ENCODE results near the gene TP53I13. TPM values are rescaled to one million over a fixed set of nuclear protein-coding genes. Genes with fewer than 3 reads are reported as not detected.

TP53I13 gene
- total RNA-seq, 1 donor from 2014 or later: 51.9 TPM

- peak overlapping the region; percentile 42 for H3K4me3 ChIP-seq
- H3K36me3 ChIP-seq: no peaks in the 10 kb centered on the region
- no peaks in the 10 kb centered on the region for H3K27me3 ChIP-seq
- H3K27ac ChIP-seq: no peak overlapping the region
- ATAC-seq (no peak), DNase-seq (no peak)
- H3K4me1 ChIP-seq: peaks cover 40% of the 10 kb centered on the region
- intact Hi-C loops (cut with DNase I): no loop called here
- no peaks in the 10 kb centered on the region for H3K9me3 ChIP-seq
- TF ChIP-seq, protein P1, sequence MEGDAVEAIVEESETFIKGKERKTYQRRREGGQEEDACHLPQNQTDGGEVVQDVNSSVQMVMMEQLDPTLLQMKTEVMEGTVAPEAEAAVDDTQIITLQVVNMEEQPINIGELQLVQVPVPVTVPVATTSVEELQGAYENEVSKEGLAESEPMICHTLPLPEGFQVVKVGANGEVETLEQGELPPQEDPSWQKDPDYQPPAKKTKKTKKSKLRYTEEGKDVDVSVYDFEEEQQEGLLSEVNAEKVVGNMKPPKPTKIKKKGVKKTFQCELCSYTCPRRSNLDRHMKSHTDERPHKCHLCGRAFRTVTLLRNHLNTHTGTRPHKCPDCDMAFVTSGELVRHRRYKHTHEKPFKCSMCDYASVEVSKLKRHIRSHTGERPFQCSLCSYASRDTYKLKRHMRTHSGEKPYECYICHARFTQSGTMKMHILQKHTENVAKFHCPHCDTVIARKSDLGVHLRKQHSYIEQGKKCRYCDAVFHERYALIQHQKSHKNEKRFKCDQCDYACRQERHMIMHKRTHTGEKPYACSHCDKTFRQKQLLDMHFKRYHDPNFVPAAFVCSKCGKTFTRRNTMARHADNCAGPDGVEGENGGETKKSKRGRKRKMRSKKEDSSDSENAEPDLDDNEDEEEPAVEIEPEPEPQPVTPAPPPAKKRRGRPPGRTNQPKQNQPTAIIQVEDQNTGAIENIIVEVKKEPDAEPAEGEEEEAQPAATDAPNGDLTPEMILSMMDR (IDR thresholded peaks at IDR 0.05): no peak
Measured at GRCh38 chr17:29612404-29613280, 44.1 kb downstream of the TP53I13 start.

- H3K36me3 ChIP-seq: no peaks in the 10 kb centered on the region
- peak overlapping the region; percentile 42 for H3K4me3 ChIP-seq
- intact Hi-C loops (cut with DNase I): no loop called here
- ATAC-seq (peak; percentile 79), DNase-seq (peak; percentile 95)
- H3K27me3 ChIP-seq: no peaks in the 10 kb centered on the region
- H3K9me3 ChIP-seq: no peaks in the 10 kb centered on the region
- no peak overlapping the region for H3K27ac ChIP-seq
- TF ChIP-seq, protein P1 (IDR thresholded peaks at IDR 0.05): peak; percentile 89
- peaks cover 47% of the 10 kb centered on the region for H3K4me1 ChIP-seq
Measured at GRCh38 chr17:29613352-29613837, 44.9 kb downstream of the TP53I13 start.

DNA sequence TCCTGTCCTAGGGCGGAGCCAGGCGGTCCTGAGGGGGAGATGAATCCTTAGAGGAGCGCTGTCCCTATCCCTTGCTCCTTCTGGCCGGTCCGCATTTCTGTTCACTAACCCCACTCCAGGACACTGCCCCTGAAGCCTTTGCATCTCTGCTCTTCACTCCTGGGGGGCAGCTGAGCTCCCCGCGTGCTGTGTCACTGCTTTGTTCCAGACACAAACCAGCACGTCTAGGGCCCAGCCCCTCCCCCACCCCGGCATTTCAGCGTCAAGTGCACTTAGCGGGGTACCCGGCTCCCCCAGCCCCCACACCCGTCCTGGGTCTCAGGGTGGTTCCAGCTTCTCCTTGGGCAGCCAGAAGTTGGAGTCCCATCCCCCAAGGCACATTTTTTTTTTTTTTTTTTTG is 45.4 kb downstream of the TP53I13 start:
- TF ChIP-seq, protein P1 (IDR thresholded peaks at IDR 0.05): no peak
- H3K27me3 ChIP-seq: no peaks in the 10 kb centered on the region
- DNase-seq (no peak), ATAC-seq (no peak)
- peaks cover 47% of the 10 kb centered on the region for H3K4me1 ChIP-seq
- H3K27ac ChIP-seq: no peak overlapping the region
- peak overlapping the region; percentile 42 for H3K4me3 ChIP-seq
- intact Hi-C loops (cut with DNase I): no loop called here
- H3K9me3 ChIP-seq: no peaks in the 10 kb centered on the region
- H3K36me3 ChIP-seq: no peaks in the 10 kb centered on the region

- no peak overlapping the region for H3K4me3 ChIP-seq
- no peak overlapping the region for H3K27ac ChIP-seq
- TF ChIP-seq, protein P1 (IDR thresholded peaks at IDR 0.05): no peak
- H3K27me3 ChIP-seq: no peaks in the 10 kb centered on the region
- intact Hi-C loops (cut with DNase I): no loop called here
- no peaks in the 10 kb centered on the region for H3K36me3 ChIP-seq
- no peaks in the 10 kb centered on the region for H3K9me3 ChIP-seq
- ATAC-seq: no peak
- no peak for DNase-seq
- H3K4me1 ChIP-seq: peaks cover 47% of the 10 kb centered on the region
Measured at GRCh38 chr17:29614349-29615047, 46.0 kb downstream of the TP53I13 start.

- TF ChIP-seq, protein P1 (IDR thresholded peaks at IDR 0.05): no peak
- peaks cover 47% of the 10 kb centered on the region for H3K4me1 ChIP-seq
- no peaks in the 10 kb centered on the region for H3K36me3 ChIP-seq
- no peaks in the 10 kb centered on the region for H3K27me3 ChIP-seq
- DNase-seq (peak; percentile 75), ATAC-seq (peak; percentile 21)
- H3K27ac ChIP-seq: no peak overlapping the region
- intact Hi-C loops (cut with DNase I): no loop called here
- H3K9me3 ChIP-seq: no peaks in the 10 kb centered on the region
- H3K4me3 ChIP-seq: peak overlapping the region; percentile 51
Measured at GRCh38 chr17:29615048-29615385, 46.5 kb downstream of the TP53I13 start.

Data from upper lobe of right lung (tissue), 1 donor.